ENCODE data around the gene PDILT.
"Not testable (repeated sequence)": the region's sequence is repeated elsewhere in the genome, so short reads cannot be mapped to it uniquely, and the experiment has no call there.

PDILT gene

DNA sequence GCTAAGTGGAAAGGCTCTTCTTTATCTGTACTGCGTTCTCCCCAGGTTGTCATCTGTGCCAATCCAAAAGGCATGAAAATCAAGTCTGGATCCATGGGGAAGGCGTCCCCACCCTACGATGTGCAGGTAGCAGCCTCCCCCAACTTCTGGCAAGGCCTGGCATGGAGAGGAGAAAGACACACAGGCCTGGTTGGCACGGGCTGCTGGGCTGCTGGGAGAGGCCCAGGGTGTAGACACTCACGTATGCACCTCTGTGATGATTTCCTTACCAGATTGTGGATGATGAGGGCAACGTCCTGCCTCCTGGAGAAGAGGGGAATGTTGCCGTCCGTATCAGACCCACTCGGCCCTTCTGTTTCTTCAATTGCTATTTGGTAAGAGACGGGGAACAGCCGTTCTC lies 26.4 kb upstream of the PDILT start:
- Histone ChIP-seq H3K9me3 (ENCODE audit: control insufficient read depth, low read length) (no peaks in the 10 kb centered on the region), H3K27ac (no peak overlapping the region), H2AFZ (no peak overlapping the region), H3K36me3 (ENCODE audit: control insufficient read depth, insufficient read depth, low read length) (no peaks in the 10 kb centered on the region), H3K4me2 (ENCODE audit: low read length) (no peak overlapping the region), H3K79me2 (no peaks in the 10 kb centered on the region), H3K4me1 (no peaks in the 10 kb centered on the region), H3K4me3 (ENCODE audit: low read depth, low read length) (no peak overlapping the region), H3K9ac (no peak overlapping the region), H3K27me3 (ENCODE audit: control insufficient read depth, insufficient read depth, low read length) (no peaks in the 10 kb centered on the region)
- TF ChIP-seq, protein P1, sequence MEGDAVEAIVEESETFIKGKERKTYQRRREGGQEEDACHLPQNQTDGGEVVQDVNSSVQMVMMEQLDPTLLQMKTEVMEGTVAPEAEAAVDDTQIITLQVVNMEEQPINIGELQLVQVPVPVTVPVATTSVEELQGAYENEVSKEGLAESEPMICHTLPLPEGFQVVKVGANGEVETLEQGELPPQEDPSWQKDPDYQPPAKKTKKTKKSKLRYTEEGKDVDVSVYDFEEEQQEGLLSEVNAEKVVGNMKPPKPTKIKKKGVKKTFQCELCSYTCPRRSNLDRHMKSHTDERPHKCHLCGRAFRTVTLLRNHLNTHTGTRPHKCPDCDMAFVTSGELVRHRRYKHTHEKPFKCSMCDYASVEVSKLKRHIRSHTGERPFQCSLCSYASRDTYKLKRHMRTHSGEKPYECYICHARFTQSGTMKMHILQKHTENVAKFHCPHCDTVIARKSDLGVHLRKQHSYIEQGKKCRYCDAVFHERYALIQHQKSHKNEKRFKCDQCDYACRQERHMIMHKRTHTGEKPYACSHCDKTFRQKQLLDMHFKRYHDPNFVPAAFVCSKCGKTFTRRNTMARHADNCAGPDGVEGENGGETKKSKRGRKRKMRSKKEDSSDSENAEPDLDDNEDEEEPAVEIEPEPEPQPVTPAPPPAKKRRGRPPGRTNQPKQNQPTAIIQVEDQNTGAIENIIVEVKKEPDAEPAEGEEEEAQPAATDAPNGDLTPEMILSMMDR (IDR thresholded peaks at IDR 0.05) = no peak

DNA sequence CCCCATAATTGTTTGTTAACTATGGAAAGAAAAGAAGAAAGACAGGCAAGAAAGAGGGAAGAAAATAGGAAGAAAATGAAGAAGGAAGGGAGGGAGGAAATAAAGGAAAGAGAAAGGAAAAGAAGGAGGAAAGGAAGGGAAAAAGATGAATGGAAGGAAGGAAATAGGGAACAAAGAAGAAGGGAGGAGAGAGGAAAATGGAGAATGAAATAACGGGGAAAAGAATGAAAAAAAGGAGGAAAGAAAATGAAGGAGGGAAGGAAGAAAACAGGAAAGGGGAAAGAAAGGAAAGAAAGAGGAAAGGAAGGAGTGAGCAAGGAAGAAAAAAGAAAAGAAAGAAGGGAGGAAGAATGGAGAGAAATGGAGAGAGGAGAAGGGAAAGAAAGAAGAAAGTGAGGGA lies 25.9 kb upstream of the PDILT start:
- not testable (repeated sequence) for H3K27me3 ChIP-seq (ENCODE audit: control insufficient read depth, insufficient read depth, low read length); H3K9me3 ChIP-seq (ENCODE audit: control insufficient read depth, low read length); H3K4me2 ChIP-seq (ENCODE audit: low read length); H3K4me1 ChIP-seq; H3K4me3 ChIP-seq (ENCODE audit: low read depth, low read length); H2AFZ ChIP-seq; H3K36me3 ChIP-seq (ENCODE audit: control insufficient read depth, insufficient read depth, low read length); H3K9ac ChIP-seq; H3K79me2 ChIP-seq; H3K27ac ChIP-seq

DNA sequence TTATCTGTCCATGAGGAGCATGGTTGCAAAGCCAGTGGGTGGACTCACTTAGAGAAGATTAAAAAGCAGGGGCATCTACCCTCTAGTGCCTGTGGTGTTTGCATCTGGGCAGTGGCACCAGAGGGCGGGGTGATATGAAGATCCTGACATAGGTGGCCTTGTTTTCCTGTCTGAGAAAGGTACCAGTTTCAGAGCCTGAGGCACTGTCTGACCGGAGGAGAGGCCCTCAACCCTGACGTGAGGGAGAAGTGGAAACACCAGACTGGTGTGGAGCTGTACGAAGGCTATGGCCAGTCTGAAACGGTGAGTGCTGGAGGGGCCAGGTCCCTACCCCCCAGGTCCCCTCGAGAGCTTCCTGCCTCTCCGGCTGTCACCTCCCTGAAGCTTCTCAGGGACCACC lies 25.0 kb upstream of the PDILT start:
- not testable (repeated sequence) for H3K27ac ChIP-seq, H3K4me1 ChIP-seq

DNA sequence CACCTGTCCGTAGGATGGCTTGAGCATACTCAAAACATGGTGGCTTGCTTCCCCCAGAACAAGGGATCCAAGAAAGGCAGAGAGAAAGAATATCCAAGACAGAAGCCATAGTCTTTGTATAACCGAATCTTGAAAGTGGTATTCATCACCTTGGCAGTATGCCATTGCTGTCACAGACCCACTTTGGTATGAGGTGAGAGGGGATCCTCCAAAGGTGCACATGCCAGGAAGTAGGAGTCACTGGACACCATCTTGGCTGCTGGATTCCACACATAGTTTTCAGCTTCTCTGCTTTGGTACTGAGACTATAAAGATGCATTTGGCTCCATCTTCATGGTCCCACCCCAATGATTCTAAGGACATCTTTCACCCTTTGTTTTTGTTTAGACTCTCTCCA lies 22.9 kb upstream of the PDILT start:
- H3K27me3 ChIP-seq (ENCODE audit: control insufficient read depth, insufficient read depth, low read length); H2AFZ ChIP-seq; H3K27ac ChIP-seq; H3K9ac ChIP-seq; H3K4me1 ChIP-seq; H3K4me2 ChIP-seq (ENCODE audit: low read length); H3K9me3 ChIP-seq (ENCODE audit: control insufficient read depth, low read length); H3K36me3 ChIP-seq (ENCODE audit: control insufficient read depth, insufficient read depth, low read length); H3K79me2 ChIP-seq; H3K4me3 ChIP-seq (ENCODE audit: low read depth, low read length): not testable (repeated sequence)

More for the DNA sequence above, 25.0 kb upstream of the PDILT start:
- not testable (repeated sequence) for H3K36me3 ChIP-seq (ENCODE audit: control insufficient read depth, insufficient read depth, low read length); H3K27me3 ChIP-seq (ENCODE audit: control insufficient read depth, insufficient read depth, low read length); H3K4me2 ChIP-seq (ENCODE audit: low read length); H3K4me3 ChIP-seq (ENCODE audit: low read depth, low read length); H3K9me3 ChIP-seq (ENCODE audit: control insufficient read depth, low read length); H3K9ac ChIP-seq; H3K79me2 ChIP-seq; H2AFZ ChIP-seq

DNA sequence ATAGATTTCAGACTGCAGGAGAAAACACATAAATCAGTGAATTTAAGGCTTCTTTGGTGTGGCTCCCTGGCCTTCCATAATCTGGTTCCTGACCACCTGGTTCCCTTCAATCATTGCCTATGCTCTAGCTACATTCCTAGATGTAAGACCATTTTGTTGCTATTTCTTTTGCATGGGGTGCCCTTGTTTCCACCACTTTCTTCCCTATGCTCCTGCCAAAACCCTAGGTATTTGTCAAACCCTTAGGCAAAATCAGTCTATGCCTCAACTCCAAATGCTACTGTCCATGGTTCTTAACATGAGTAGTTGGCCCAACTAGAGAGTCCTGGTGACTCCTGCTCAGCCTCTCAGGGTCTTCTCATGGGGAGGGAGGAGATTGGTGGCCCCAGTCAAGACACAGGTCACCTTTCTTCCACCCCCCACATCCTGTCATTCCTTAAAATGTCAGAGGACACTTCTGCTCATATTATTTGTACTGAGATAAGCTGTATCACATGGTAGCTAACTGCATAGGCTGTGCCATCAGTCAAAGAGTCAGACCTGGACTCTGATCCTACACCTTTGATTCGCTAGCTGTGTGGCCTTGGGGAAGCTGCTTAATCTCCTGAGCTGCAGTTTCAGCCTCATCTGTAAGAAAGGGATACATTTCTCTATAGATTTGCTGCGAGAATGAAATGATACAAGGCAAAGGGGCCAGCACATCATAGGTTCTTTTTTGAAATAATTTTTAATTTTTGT lies 19.8 kb upstream of the PDILT start:
- Histone ChIP-seq H3K9ac (no peak overlapping the region), H3K36me3 (ENCODE audit: control insufficient read depth, insufficient read depth, low read length) (no peaks in the 10 kb centered on the region), H2AFZ (no peak overlapping the region), H3K27ac (no peak overlapping the region), H3K79me2 (no peaks in the 10 kb centered on the region), H3K4me1 (no peaks in the 10 kb centered on the region), H3K4me3 (ENCODE audit: low read depth, low read length) (no peak overlapping the region), H3K4me2 (ENCODE audit: low read length) (no peak overlapping the region), H3K27me3 (ENCODE audit: control insufficient read depth, insufficient read depth, low read length) (no peaks in the 10 kb centered on the region), H3K9me3 (ENCODE audit: control insufficient read depth, low read length) (no peaks in the 10 kb centered on the region)
- TF ChIP-seq, protein P1 (IDR thresholded peaks at IDR 0.05) = no peak

DNA sequence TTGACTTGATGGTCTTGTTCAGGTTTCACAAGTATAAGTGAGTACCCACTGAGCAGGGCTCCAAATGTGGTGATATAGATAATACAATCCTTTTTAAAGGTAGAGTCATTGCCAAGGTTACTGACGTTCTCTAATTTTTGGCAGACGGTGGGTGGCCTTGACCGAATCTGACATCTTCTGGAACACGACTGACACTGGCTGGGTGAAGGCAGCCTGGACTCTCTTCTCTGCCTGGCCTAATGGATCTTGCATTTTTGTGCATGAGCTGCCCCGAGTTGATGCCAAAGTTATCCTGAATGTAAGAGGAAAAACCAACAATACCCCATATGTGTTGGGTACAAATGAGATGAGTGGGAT lies 19.2 kb upstream of the PDILT start:
- H3K9ac ChIP-seq; H3K9me3 ChIP-seq (ENCODE audit: control insufficient read depth, low read length); H3K4me1 ChIP-seq; H3K4me2 ChIP-seq (ENCODE audit: low read length); H3K4me3 ChIP-seq (ENCODE audit: low read depth, low read length); H3K27ac ChIP-seq; H2AFZ ChIP-seq; H3K79me2 ChIP-seq; H3K36me3 ChIP-seq (ENCODE audit: control insufficient read depth, insufficient read depth, low read length); H3K27me3 ChIP-seq (ENCODE audit: control insufficient read depth, insufficient read depth, low read length): not testable (repeated sequence)

DNA sequence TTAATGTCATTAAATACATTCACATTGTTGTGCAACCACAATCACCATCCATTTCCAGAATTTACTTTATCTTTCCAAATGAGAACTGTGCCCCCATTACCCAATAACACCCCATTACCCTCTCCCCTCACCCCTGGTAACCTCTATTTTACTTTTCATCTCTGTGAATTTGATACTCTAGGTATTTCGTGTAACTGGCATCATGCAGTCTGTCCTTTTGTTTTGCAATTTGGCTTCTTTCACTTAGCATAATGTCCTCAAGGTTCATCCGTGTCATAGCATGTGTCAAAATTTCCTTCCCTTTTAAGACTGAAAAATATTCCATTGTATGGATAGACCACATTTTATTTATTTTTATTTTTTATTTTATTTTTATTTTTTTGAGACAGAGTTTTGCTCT lies 17.2 kb upstream of the PDILT start:
- H3K79me2 ChIP-seq; H3K9me3 ChIP-seq (ENCODE audit: control insufficient read depth, low read length); H3K36me3 ChIP-seq (ENCODE audit: control insufficient read depth, insufficient read depth, low read length); H3K27ac ChIP-seq; H2AFZ ChIP-seq; H3K27me3 ChIP-seq (ENCODE audit: control insufficient read depth, insufficient read depth, low read length); H3K9ac ChIP-seq; H3K4me3 ChIP-seq (ENCODE audit: low read depth, low read length); H3K4me2 ChIP-seq (ENCODE audit: low read length); H3K4me1 ChIP-seq: not testable (repeated sequence)

DNA sequence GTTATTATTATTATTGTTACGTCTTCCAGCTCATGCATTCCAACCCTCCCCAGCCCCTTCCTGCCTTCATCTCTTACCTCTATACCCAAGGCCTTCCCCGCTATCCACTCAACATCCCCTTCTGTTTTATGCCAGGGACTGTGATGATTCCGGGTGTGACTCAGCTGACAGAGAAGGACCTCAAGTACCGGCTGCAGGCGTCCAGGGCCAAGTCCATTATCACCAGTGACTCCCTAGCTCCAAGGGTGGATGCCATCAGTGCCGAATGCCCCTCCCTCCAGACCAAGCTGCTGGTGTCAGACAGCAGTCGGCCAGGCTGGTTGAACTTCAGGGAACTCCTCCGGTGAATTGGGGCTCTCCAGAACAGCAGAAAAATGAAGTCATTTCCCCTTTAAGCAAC lies 14.6 kb upstream of the PDILT start:
- not testable (repeated sequence) for H3K27me3 ChIP-seq (ENCODE audit: control insufficient read depth, insufficient read depth, low read length); H3K79me2 ChIP-seq; H3K4me2 ChIP-seq (ENCODE audit: low read length); H3K27ac ChIP-seq; H3K9ac ChIP-seq; H3K36me3 ChIP-seq (ENCODE audit: control insufficient read depth, insufficient read depth, low read length); H2AFZ ChIP-seq; H3K9me3 ChIP-seq (ENCODE audit: control insufficient read depth, low read length); H3K4me3 ChIP-seq (ENCODE audit: low read depth, low read length); H3K4me1 ChIP-seq
